HFF-Myc (cell line): ENCODE data around the gene IMPDH2.

ENCODE experiments used
- DNase-seq: peaks from one replicate; pipeline ENCODE4 v3.0.0-alpha.2; 2011; ENCODE audit warnings: low read depth; ENCODE audit errors: extremely low read depth
- H3K4me3 ChIP-seq: replicated peaks from 2 replicates; pipeline ENCODE4 v1.5.1; 2011; ENCODE audit warnings: low read depth, mild to moderate bottlenecking, control low read depth, low read length
- TF ChIP-seq, protein P1 (sequence below): IDR thresholded peaks from 2 replicates; pipeline ENCODE4 v1.5.1; 2012; ENCODE audit warnings: mild to moderate bottlenecking, low read depth, low read length, control low read depth; ENCODE audit errors: missing control alignments

Gene IMPDH2

DNA sequence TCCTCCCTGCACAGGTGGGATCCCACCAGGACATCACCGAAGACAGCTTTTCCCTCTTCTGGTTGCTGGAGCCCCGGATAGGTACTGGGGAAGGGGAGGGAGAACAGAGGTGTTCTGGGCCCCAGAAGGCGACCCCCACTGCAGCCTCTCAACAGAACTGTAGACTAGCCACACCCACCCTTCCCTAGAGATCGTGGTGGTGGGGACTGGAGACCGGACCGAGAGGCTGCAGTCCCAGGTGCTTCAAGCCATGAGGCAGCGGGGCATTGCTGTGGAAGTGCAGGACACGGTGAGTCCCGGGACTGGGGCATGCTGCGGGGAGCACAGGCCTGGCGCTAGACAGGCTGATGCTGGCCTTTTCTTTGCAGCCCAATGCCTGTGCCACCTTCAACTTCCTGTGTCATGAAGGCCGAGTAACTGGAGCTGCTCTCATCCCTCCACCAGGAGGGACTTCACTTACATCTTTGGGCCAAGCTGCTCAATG is 6.5 kb downstream of the IMPDH2 start:
- no peak for DNase-seq
- H3K4me3 ChIP-seq = peak overlapping the region; percentile 77
- TF ChIP-seq, protein P1, sequence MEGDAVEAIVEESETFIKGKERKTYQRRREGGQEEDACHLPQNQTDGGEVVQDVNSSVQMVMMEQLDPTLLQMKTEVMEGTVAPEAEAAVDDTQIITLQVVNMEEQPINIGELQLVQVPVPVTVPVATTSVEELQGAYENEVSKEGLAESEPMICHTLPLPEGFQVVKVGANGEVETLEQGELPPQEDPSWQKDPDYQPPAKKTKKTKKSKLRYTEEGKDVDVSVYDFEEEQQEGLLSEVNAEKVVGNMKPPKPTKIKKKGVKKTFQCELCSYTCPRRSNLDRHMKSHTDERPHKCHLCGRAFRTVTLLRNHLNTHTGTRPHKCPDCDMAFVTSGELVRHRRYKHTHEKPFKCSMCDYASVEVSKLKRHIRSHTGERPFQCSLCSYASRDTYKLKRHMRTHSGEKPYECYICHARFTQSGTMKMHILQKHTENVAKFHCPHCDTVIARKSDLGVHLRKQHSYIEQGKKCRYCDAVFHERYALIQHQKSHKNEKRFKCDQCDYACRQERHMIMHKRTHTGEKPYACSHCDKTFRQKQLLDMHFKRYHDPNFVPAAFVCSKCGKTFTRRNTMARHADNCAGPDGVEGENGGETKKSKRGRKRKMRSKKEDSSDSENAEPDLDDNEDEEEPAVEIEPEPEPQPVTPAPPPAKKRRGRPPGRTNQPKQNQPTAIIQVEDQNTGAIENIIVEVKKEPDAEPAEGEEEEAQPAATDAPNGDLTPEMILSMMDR = no peak

DNA sequence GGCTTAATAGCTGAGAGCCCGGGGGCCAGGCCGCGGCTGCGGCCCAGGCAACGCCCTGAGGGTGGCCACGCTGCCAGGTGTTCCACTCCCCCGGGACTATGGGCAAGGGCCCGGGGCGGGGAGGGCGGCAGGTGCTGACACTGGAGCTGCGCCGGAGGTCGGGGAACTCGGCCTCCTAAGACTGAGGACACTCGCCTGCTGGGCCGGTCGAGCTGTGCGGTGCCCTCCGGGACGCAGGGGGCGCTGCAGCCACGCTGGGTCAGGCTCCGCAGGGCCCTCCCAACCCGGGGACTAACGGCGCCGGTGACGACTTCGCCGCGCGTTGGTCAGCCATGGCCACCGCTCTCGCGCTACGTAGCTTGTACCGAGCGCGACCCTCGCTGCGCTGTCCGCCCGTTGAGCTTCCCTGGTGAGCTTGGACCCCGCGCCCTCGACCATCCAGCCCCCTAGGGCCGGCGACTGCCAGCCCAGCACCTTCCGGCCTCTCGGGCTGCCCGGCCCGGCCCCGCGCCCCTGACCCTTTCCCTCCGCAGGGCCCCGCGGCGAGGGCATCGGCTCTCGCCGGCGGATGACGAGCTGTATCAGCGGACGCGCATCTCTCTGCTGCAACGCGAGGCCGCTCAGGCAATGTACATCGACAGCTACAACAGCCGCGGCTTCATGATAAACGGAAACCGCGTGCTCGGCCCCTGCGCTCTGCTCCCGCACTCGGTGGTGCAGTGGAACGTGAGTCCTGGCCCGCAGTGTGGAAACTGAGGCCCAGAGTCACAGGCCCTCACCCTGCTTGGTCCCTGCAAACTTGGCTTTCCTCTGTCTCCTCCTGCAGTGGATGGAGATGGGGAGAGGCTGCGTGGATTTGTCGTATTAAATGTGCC is 7.1 kb downstream of the IMPDH2 start, which contains the start of gene NDUFAF3:
Gene NDUFAF3 (plus strand): TSS at position 309 of the 875 bp plus-strand sequence. CDS start 24 bp downstream, at position 333.
- DNase-seq = peak; percentile 80
- TF ChIP-seq, protein P1 = peak; percentile 84
- peak within 1 kb of the TSS; percentile 77 for H3K4me3 ChIP-seq

DNA sequence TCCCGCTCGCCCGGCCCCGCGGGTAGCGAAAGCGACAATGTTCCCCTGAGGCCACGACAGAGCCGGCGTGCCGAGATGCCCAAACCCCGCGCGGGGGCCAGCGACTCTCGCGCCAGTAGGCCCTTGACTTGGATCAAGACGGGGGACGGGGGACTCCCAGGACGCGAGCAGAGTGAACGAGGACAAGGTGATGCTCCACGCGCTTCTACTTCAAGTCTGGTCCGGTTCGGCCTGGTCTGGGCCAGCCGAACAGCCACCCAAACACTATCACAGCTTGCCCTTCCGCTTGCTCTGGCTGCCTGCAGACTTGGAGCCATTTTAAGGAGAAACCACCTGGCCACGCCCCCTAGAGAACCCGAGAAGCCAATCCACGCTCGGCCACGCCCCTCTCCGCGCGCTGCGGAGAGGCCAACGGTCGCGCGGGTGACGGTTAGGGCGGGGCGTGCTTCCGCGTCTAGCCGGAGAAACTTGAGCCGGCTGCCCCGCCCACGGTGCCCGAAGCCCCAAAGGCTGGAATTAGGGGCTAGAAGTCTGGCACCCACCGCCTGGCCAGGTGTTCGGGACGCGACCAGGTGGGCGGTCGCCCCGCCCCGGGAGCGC is 7.9 kb downstream of the IMPDH2 start:
- TF ChIP-seq, protein P1 = no peak
- peak overlapping the region; percentile 77 for H3K4me3 ChIP-seq
- peak; percentile 91 for DNase-seq

DNA sequence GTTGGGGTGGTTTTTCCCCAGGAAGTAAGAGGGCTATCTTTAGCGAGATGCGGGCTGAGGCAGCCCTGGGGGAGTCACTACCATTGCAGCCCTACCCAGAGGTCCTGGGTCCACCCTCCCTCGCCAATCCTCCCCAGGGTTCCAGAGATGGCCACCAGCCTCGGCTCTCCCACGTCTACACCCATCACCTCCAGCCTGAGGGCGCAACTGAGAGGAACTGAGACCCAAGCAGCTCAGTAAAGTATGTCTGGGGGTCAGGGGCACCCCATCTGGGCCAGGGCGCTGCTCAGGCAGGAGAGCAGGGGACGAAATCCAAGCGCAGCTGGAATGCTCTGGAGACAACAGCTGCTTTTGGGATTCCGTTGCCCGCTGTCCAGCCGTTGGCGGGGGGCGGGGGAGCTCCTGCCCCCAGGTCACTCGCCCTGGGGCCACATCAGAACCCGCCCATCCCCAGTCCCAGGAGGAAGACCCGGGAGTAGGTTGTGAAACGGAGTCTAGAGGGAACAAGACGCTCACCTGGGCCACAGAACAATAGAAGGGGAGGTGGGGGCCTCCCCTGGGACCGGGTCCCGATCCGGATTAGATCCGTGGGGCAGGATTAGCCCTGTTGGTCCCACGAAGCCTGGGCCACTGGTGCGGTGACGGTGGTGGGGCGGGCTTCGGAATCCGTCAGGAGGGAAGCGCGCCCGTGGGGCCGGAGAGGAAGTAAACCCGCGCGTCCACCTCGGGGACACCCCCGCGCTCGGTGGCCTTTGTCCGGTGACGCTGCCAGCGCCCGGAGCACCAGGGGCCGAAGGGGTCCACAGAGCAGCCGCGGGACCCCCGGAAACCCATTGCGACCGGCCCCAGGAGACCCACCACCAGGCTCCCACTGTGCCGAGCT is 8.6 kb downstream of the IMPDH2 start:
- peak overlapping the region; percentile 77 for H3K4me3 ChIP-seq
- TF ChIP-seq, protein P1 = no peak
- no peak for DNase-seq

DNA sequence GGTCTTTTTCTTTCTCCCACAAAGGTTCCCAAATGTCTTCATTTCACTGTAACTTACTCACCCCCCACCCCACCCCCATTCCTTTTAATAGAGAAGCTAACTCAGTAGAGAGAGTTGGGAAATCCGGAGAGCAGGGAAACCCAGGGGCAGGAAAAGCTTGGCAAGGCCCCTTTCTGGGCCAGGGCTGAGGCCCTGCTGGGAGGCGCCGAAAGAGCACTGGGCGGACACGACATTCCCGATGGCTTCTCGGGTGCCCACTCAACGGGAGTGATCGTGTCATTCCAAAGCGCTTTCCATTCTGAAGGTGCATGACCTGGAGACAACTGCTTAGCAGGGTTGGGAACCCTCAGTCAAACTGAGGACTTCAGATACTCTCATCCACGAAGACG is 9.3 kb downstream of the IMPDH2 start:
- H3K4me3 ChIP-seq = peak overlapping the region; percentile 77
- TF ChIP-seq, protein P1 = no peak
- no peak for DNase-seq

DNA sequence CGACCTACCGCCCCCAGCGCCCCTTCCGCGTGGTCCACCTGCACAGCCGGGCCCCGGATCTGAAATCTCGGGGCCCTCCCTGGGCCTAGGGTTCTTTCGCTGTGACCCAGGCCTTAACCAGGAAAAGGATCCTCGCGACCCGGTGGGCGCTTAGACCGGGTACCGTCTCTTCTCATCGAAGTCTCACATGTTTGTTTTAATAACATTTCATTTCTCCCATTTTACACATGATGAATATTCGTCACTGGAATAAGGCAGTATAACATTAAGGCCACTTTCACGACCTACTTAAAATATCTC is 10.5 kb downstream of the IMPDH2 start:
- H3K4me3 ChIP-seq = peak overlapping the region; percentile 72
- TF ChIP-seq, protein P1 = no peak
- DNase-seq = no peak
